Kidney capillary endothelial cell (primary cell): ENCODE measurements around the gene LRP3.
"Not testable (repeated sequence)": the region's sequence is repeated elsewhere in the genome, so short reads cannot be mapped to it uniquely, and the experiment has no call there.

ENCODE experiments used
- DNase-seq: peaks from one replicate; pipeline ENCODE4 v3.0.0-alpha.2; 2018; ENCODE audit warnings: low spot score

LRP3 gene

DNA sequence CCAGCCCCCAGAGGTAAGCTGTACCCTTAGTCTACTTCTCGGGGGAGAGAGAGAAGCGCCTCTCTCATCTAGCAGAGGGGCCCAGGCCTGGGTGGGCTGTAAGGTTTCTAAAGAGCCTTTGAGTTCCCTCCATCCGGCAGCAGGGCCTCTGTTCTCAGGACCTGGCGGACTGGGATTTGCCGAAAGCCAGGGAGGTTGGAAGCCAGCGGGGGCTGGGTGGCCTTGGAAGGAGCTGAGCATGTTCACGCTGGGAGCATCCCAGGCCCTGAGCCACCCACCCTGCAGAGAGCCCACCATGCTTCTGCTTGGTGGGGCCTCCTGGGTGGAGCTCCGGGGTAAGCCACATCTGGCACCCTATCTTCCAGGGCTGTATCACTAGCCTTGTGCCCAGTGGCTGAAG lies 23.8 kb downstream of the LRP3 start:
- no peak for DNase-seq

DNA sequence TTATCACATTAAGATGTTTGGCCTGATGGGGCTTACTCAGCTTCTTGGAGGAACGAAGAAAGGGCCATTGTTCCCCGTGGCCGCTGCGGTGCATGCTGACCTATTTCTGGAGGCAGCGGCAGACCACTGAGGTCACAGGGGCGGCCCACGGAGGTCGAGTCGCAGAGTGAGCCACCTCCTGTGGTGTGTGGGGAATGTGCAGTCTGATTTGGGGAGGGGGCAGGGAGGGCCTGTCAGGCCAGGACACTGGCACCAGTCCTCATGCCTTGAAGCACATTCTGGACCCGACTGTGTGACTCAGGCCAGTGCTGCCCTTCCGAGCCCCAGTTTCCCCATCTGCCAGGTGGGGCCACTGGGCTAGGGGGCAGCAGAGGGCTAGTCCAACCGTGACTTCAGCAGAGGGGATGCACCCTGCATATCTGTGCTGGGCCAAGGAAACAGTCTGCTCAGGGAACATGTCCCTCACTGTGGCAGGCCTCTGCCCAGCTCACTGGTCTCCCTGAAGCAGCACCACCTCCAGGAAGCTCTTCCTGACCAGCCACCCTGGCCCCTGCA lies 25.2 kb downstream of the LRP3 start:
- no peak for DNase-seq

DNA sequence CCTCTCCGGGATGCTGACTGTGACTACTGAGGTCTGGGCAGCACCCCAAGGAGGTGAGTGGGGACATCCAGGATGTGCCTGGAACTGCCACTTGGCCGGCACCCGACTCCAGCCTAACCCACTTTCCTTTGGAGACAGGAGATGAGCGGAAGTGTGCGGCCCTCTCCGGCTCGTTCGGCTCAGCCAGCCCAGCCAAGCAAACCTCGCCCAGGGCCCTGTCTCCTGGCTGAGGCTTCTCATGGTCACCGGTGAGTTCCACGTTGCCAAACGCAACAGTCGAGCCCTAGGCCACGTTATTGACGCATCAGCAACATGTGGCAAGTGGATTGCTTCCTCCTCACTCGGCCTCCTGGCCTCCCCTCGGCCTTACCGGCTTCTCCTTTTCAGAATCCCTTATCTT lies 26.0 kb downstream of the LRP3 start:
- DNase-seq, result no peak

DNA sequence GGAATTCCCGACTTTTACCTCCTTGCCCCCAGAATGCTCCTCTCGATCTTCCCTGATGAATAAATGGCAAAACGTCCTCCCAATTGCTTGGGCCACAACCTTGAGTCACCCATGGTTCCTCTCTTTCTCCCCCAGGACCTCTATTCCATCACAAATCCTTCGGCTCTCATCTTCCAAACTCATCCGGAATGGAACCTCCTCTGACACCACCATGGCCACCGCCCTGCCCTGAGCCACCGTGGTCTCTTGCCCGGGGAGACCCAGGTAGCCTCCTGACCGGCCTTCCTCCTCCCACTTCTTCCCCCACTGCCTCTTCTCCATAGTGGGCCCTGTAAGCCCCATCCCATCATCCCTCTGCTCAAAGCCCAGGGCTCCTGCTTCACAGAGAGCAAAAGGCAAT lies 26.6 kb downstream of the LRP3 start:
- DNase-seq, result no peak

DNA sequence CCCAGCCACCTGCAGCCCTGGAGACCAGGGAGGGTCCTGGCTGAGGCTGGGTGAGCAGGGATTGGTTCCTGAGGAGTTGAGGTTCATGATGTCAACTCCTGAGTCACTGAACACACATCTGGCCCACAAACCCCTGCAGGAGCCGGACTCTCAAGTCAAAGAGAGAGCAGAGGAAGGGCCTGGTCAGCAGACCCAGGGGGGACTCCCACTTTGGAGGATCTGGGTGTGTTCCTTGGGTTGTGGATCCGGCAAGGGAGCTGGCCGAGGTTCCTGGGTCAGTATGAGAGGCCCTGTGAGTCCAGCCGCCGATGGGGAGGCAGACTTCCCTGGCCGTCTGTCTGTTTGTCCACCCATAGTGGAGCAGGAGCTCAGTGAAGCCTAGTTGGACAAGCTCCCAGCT lies 27.5 kb downstream of the LRP3 start:
- DNase-seq, result no peak

GRCh38 chr19:33222255-33222654 lies 28.1 kb downstream of the LRP3 start:
- DNase-seq, result not testable (repeated sequence)

DNA sequence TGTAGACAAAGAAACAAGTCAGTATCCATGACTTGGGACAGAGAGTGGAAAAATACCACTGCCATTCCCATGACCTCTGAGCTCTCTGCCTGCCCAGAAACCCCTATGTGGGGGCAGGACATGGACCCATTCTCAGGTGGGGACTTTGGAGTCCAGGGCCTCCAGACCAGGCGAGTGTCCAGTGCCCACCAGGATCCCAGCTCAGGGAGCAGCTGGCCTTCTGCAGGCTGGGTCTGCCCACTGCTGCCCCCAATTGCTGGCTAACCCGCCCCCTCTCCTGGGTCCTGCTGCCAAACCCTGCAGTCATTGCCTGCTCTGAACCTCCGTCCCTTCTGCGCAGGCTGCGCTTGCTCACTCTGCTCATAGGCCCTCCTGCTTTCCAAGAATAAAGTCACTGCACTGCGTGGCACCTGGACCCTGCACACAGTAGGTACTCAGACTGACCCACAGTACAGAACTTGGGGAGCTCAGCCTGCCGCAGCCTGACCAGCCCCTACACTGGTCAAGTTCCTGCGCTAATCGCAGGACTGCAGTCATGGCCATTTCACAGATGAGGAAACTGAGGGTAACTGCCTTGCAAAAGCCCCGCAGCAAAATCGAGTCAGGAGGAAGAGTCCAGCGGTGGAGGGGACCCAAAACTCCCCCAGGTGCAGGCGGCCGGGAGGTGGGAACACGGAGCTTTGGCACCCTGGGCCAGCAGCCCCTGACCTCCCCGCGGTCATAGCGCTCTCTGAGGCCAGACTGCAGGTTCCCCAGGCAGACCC lies 30.7 kb downstream of the LRP3 start:
- DNase-seq, result no peak

GRCh38 chr19:33225458-33225926 lies 31.4 kb downstream of the LRP3 start, which contains the start of gene SLC7A10:
SLC7A10 (minus strand) TSS chr19:33225850; CDS start chr19:33225703, 147 bp downstream.
- no peak for DNase-seq

DNA sequence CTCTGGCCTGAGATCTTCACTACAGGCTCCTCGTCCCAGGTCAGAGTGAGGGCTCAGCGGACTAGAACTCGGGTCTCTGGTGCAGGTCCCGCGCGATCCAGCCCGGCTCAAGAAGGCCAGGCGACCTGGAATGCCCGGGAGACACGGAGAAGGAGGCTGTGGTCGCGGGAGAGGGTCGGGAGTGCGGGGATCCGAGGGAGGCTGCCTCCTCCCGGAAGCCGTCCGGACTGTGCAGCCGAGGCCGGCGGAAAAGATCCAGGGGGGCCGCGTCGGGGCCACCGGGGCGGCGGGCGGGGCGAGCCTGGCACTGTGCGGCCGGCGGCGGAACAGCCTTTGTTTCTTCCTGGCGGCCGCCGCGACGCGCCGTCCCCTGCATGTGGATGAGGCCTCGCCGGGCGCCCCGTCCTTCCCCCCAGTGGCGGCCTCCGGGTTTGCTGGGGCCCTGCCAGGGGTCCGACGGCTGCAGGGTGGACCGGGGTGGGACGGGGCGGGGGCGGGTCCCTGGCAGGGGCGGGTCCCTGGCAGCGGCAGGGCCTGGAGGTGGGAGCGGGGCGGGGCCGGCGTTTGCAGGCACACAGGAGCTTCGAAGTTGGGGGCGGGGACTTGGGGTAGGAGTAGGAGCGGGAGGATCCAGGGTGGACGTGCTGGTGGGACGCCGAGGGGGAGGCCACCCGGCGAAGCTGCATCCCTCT lies 32.6 kb downstream of the LRP3 start:
- no peak for DNase-seq

DNA sequence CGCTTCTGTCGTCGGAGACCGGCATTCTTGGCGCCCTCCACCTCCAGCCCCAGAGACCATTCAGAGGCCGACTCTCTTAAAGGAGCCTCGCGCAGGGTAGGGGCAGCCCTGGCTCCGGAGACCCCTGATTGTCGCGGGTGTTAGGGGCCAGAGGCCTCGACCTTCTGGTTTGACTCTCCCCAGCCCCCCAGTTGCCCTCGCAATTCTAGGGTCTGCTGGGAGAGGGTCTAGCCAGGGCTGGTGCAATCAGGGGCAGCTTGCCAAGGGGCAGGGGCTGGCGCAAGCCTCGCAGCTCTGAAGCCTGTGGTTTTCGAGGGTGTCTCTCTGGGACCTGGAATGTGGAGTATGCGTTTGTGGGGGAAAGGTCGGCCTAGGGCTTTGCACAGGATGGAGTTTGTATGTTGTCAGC lies 33.1 kb downstream of the LRP3 start:
- no peak for DNase-seq

DNA sequence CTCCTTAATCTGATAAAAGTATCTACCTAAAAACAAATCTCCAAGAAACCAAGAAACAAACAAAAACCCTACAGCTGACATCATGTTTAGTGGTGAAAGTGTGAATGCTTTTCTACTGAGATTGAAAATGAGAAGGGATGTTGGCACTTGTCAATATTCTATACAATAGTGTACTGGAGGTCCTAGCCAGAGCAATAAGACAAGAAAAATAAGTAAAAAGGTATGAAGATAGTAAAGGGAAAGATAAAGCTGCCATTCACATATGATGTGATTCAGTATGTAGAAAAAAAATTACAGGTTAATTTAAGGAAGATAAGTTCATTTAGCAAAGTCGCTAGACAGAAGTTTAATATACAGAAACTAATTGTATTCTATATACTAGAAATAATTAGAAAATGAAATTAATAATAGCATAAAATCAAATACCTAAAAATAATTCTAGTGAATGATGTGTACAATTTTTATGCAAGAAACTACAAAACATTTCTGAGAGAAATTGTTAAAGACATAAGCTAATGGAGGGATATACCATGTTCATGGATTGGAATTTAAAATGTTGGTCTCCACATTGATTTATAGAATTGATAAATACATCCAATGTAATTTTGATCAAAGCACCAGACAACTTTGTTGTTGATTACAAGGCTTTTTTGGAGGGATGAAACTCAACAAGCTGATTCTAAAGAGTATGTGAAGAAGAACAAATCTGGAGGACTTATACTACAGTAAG lies 33.9 kb downstream of the LRP3 start:
- no peak for DNase-seq

GRCh38 chr19:33229962-33230361 lies 35.8 kb downstream of the LRP3 start:
- DNase-seq, result no peak

DNA sequence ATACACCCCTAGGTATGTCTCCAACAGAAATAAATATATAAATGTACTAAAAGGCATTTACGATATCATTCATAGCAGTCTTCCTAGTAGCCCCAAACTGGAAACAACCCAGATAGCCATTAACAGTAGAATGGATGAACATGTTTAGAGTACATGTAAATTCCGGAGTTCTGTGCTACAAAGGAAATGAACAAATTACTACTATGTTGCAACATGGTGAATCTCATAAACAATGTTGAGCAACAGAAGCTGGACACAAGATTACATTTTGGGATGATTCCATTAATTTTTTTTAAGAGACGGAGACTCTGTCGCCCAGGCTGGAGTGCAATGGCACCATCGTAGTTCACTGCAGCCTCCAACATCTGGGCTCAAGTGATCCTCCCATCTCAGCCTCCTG lies 37.4 kb downstream of the LRP3 start:
- no peak for DNase-seq

DNA sequence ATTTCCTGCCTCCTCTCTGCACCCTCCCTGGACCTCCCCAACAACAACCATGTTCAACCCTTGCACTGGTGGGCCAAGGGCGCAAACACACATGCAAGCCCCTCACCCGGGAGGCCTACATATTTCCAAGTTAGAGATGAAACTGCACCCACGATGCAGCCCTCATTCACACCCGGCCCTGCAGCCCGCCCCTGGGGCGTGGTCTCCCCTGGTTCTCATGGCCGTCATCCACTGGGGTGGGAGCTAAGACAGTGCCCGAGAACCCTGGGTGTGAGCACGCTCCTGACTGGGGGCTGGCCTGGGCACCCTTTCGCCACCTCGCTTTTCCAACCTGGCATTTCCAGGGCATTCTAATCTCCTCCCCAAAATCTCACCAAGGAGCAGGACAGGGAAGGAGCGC lies 38.5 kb downstream of the LRP3 start:
- DNase-seq, result no peak

DNA sequence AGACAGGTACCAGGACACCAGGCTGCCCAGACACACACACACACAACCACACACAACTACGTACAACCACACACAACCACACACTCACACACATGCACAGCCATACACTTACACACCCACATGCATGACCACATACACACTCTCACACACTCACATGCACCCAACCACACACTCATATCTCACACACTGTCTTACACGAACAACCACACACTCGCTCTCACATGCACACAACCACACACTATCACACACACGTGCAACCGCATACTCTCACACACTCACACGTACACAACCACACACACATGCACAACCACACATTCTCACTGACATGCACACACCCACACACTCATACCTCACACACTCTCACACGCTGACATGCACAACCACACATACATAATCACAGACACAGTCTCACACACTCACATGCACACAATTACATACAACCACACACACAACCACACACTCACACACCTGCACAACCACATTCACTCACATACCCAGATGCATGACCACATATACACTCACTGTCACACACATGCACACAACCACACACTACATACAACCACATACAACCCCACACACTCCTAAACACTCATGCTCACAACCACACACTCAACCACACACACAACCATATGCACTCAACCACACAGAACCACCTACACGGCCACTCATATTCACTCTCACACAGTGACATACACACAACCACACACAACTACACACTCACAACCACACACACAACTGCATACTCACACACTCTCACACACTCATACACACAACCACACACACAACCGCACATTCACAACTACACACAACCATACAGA lies 39.1 kb downstream of the LRP3 start:
- no peak for DNase-seq

DNA sequence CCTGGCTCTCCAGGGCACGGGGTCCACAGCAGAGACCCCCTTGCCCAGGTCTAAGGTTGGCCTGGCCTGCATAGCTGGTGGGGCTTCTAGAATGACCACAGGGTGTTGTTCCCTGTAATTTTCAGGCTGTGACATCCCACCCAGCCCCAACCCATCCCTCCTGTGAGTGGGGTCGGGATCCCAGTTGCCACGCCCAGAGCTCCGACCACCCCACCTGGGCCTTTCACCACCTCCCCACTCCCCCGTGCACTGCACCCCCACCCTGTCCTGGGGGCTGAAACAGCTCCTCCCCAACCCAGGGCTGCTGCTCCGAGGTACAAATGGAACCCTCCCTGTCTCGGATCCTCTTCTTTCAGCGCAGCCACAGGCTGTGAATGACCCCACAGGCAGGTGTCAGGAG lies 40.0 kb downstream of the LRP3 start:
- DNase-seq, result no peak

- no peak for DNase-seq
Measured at GRCh38 chr19:33234736-33235135, 40.6 kb downstream of the LRP3 start.

- DNase-seq, result peak; percentile 57
Measured at GRCh38 chr19:33235269-33235995, 41.3 kb downstream of the LRP3 start.

DNA sequence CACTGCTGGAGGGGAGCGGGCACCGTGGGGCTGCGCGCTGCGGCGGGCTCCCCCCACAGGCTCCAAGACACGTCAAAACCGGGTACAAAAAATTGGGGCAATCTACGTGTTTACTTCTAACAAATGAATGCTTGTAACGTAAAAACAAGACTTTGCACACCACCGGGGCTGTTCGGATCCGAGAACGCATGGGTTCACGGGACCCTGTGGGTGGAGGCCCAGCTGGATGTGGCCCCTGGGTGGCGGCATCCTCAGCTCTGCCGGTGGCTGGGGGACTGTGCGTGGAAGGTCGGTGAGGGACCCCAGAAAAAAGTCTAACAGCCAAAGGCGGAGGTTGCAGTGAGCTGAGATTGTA lies 41.8 kb downstream of the LRP3 start:
- no peak for DNase-seq

GRCh38 chr19:33236696-33237390 lies 42.7 kb downstream of the LRP3 start:
- DNase-seq, result no peak
